ENCODE results near the gene ARMH4.
"Not testable (repeated sequence)": the region's sequence is repeated elsewhere in the genome, so short reads cannot be mapped to it uniquely, and the experiment has no call there.

The ARMH4 gene

DNA sequence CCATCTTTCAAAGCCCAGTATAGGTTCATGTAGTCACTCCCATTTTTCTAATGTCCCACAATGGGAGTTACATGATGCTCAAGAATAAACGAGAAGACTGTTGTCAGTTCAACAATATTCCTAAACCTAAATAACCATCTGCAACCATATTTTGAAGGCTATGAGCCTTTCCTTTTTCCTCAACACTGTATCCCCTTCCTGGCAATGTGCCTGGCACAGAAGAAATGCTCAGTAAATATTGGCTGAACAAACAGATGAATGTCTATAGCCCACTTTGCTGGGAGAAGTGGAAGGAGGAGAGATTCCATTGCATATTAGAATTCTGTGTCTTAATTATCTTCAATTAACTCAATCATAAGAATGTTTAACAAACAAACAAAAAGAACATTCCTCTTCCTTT, 6.1 kb downstream of the ARMH4 start:
- DNase-seq, result no peak

DNA sequence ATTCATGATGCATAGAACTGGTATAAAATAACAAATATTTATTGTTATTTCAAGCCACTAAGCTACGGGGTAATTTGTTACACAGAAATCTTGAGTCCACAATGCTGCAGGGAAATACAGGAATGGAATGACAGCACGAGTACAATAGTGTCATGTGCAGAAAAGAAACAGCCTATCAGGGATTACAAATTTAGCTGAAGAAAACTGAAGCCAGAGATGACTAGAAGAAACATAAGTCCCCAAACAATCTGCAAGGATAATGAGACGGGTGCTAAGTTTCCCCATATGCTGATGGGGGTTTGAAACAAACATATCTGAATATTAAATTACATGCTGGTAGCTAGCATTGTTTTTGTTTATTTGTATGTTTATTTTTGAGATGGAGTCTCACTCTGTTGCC, 8.9 kb downstream of the ARMH4 start:
- no peak for DNase-seq

DNA sequence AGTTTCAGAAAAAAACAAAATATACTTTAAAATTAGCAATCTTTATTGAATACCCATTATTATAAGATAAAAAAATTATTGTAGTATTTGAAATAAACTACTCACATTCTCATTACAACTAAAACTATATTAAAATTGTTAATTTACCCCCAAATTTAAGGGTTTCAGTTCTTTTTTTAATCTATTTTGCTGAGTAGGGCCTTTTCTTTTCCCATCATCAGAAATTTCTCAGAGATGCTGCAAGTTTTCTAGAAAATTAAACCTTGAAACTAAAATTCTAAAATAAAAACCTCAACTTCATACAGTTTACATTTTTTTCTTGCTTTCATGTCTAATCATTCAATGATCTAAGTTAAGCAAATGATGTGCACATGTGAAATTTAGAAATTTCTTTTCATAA, 10.1 kb downstream of the ARMH4 start:
- DNase-seq, result no peak

DNA sequence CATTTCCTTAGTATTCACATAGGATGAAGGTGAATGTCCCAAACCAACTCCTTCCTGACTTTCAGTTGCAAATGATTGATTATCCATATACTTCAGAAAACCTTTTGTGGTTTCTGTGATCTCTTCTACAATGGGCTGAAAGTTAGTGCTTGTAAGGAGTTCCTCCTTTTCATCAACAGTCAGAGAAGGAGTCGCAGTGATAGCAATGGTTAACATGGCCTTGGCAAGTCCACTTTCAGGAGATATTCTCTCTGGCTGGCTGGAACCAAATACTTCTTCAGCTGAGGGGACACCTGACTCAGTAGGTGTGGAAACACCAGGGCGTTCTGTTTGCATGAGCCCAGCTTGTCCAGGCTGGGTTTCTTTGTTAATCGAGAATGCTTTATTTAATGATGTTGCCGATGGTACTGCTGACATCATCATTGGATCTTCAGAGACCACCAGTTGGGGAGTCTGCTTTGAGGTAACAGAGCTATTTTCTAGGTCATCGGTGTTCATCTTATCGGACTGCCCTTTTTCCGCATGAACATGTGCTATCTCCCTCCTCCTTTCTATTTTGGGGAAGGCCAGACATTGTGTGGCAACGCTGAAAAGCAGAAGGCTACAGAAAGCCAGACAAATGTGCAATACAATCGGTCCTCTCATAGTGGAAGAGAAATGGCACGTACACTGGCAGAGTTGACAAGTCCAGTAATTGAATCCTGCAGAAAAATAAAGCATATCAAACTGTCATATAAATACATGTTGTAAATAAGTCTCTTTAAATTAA, 13.1 kb downstream of the ARMH4 start:
- no peak for DNase-seq

DNA sequence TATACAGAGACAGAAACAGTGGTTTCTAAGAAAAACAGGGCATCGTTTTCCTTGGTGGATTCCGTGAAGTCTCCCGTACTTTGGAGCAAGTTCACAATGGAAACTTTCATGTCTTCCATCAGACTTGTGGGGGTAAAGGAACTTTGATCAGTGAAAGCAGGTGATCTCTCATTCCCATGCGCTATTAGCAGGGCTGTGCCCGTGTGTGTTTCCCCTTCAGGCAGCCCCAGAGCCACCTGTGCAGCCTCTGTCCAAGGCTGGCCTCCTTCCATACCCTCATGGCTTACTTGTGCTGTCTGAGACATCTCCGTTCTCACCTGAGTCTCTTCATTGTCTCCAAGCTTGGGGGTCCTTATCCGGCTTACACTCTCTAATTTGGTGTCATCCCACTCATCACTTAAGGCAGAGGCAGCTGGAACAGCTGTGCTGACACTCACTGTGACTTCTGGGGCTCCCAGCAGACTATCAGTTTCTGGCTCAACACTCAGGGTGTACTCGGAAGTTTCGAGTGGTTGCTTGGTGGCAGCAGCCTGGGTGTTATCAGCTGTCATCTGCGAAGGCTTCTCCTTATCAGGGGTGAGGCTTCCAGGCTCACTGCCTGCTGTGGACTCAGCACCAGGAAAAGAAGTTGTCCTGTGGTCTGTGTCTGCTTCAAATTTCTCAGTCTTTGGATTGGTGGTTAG, 13.8 kb downstream of the ARMH4 start:
- DNase-seq, result no peak

DNA sequence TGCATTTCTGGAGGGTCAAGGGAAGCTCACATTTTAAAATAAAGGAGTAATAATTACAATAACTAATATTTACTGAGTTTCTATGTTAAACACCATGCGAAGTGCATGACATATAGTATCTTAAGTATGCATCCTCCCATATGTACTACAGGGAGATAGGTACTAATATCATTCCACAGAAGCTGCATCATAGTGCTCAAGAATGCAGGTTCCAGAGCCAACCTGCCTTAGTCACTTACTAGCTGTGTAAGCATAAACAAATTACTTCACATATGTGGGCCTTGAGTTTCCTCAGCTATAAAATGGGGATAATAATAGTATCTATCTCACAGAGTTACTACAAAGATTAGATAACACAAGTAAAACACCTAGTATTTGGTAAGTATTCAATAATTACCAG, 18.3 kb downstream of the ARMH4 start:
- no peak for DNase-seq

DNA sequence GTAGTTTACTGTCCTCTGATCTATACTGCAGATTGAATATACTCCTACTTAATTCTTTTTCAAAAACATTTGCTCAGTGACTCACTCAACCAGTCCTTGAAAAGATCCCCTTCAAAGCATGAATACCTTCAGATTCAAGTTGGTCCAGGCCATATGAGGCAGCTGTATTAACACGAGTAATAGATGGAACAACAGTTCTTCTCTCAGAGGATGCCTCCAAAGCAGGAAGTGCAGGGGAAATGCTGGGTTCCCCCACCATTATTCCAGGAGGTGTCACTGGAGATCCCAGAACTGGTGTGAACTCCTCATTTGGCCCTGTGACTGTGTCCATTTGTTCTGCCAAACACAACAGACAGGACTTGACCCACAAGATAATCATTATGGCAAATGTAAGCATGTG, 20.6 kb downstream of the ARMH4 start:
- DNase-seq, result no peak

DNA sequence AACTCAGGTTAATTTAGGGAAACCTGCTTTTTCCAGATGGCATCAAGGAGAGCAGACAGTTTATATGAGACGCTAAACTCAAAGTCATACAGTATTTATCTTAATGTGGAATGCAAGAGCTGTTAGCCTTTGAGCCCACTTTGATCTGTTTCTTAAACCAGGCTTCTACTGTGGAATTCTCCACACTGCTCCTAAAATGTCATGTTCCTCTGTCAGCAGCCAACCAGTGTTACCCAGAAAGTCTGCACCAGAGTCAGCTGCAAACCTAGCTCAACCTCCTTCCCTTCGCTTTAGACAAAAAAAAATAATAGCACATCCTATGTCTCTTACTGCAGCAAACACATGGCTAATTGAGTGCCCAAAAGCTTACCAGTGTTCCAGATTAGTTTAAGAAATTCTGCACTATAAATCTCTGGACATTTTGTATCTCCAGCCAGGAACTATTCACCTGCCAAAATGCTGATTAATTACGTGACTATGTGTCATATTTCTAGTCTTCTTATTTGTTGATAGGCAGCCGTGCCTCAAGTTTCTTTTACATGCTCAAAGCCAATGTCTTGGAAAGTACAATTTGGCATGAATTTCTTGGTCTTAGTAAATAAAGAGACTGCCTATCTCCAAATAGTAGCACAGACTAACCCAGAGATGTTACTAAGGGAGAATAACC, 21.8 kb downstream of the ARMH4 start:
- DNase-seq, result no peak

DNA sequence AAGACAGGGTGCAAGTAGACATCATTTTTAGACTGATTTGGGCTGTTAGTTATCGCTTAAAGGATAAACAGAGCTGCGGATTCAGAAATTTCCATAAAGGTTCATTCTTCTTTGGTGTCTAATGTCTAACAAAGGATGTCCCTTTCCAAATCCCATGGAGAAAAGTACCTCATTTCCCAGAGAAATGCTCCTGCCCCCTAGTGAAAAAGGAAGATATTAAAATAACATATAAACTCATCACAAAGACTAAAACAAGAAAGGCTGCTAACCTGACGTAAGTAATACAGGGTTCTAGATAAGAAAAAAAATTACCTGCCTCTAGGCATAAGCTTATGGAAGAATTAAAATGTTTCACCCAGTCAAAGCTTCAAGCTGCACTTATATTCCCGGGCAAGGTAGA, 22.8 kb downstream of the ARMH4 start:
- DNase-seq, result no peak

DNA sequence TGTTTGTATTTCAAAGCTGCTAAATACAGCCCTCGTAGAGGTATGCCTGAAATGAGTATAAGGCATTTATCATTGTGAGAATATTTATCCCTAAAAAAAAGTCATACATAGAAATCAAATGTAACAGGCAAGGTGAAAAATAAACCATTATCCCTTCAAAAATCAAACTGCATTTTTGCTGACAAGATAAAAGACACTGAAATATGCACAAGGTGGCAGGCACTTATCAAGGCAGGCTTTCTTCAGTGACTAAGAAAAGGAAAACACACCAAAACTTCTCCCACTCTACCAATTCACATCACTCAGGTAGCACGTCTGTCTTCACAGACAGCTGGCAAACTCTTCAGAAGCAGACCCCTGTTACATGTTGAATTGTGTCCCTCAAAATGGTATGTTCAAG, 23.6 kb downstream of the ARMH4 start:
- no peak for DNase-seq

DNA sequence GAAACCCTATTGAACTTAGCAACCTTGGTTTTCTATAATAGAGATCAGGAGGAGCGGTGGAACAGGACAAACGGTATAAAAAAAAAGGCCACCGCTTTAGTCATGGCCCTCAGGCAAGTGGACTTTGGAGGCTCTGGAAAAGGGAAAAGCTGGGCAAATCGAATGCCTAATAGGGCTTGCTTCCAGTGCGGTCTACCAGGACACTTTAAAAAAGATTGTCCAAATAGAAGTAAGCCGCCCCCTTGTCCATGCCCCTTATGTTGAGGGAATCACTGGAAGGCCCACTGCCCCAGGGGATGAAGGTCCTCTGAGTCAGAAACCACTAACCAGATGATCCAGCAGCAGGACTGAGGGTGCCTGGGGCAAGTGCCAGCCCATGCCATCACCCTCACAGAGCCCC, 29.5 kb downstream of the ARMH4 start:
- DNase-seq, result not testable (repeated sequence)

DNA sequence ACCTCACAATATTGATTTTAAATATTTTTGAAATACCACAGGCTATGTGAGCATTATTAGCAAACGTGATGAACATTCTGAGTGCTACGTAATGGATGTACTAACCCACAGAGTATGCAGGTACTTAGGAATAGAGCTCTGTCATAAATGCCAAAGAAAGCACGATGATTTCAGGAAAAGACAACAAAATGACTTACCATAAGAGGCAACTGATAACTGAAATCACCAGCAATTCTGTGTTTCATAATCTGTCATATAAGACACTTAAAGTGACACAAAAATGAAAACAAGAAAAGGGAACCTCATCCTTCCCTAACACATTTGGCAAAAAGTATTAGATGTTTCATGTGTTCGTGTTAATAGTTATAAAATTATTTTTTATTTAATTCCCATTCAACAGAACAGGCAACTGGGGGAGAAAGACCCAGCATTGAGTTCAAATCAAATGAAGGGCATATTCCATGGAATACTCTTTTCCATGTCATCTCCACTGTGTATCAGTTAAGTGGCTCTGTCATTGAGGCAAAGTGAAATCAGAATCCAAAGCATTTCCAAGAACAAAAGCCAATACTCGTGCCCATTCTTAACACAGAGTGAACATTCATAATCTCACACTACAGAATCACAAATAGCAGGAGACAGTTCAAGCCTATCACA, 30.4 kb downstream of the ARMH4 start:
- no peak for DNase-seq

DNA sequence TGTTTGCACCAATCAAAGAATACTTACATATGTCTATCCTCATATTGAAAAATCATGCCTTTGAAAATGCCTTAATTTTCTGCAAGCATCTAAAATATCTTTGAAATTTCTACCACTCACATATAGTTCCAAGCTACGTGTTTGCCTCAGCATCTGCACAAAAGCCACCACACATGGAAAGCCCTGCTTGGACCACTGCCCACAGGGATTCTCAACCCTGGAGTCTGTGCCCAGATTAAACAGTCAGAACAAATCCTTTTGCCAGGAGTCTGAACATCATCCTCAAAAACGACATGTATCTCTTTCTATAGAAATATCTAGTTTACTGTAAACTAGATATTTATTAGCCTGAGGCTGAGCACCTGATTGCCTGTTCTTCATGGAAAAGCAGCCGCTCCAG, 32.6 kb downstream of the ARMH4 start:
- no peak for DNase-seq

DNA sequence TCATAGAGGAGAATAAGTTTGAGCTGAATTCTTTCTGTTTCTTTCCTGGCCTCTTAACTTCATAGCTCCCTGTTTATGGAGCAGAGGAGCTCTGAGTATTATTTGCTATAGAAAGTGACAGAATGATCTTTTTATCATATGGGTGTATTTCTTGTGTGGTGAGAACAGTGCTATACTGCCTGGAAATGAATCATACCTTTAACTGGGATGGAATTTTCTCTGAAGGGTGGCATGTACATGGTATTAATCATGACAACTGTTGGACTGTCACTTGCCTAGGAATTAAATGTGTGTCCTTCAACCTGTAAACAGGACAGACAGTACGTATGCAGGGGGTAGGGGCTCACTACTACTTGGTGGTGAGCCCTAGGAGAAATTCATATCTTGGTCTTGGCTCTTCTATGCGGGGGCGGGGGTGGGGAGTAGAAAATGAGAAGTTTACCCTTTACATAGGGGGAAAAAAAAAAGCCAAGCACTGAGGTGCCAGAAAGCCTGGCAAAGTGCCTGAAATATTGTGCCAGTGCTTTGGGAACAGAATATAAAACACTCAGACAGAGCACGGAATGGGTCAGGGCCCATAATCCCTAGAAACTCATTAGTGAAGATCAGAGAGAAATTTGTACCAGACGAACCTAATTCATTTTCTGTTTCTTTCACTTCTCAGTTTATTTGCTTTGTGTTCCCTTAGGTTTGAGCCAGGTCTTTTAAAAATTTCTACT, 33.8 kb downstream of the ARMH4 start:
- DNase-seq, result no peak

DNA sequence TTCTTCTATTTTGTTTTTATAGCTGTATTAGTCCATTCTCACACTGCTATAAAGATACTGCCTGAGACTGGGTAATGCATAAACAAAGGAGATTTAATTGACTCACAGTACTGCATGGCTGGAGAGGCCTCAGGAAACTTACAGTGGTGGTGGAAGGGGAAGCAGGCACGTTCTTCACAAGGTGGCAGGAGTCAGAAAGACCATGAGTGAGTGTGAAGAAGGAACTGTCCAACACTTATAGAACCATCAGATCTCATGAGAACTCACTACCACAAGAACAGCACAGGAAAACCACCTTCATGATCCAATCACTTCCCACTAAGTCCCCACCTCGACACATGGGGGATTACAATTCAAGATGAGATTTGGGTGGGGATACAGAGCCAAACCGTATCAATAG, 42.3 kb downstream of the ARMH4 start:
- DNase-seq, result no peak

DNA sequence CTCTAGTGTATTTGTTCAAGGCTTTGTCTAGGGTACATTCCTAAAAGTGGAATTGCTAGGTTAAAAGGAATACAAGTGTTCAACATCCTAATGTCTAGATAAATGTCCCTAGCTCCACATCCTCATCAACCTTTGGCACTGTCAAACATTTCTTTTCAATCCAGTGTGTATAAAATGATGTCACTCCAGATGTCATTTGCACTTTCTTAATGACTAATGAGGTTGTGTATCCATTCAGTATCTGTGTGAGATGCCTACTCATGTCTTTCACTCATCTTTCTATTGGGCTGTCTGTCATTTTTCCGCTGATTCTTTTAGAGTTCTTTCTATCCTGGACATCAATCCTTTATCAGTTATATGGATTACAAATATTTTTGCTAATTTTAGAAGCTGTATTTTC, 43.3 kb downstream of the ARMH4 start:
- DNase-seq, result no peak

DNA sequence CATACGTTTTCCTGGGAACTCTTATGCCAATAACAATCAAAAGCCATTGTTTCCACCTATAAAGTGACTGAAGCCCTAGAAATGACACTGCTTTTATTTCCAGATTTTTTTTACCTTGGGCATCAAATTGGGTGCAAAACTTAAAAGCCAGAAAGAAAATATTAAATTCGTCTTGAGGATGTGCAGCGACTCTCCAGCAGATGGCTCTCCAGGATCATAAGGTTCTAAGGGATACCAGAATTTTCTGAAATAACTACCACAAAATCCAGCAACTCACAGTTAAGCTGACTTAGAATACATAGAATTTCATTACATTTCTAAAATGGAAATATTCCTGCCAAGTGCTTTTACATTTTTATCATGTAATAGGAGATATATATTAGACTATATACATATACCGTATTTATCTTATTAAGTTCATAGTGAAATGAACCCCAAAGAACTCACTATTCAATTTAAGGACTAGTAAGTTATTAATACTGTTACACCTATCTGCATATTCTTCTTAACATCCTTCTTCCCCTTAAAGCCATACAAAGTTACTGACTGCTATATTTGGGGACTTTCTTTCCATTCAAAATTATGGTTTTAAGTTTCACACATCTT, 44.0 kb downstream of the ARMH4 start:
- peak; percentile 74 for DNase-seq

DNA sequence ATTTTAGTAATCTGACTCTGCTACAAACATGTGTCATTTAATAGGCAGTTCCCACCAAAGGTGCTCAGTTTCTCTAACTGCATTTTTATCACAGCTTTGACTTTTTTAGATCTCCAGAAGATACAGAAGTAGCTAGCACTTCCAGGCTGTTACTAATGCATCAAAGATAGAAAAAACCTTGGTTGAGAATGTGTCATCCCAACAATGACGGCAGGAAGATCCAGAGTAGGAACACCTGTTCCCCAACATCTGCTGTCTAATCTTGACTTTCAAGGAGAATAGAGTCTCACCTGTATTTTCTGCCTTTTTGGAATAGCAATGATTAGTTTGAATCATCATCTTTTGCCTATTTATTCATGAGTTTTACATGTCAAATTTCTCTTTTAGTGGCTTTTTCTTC, 45.0 kb downstream of the ARMH4 start:
- no peak for DNase-seq

DNA sequence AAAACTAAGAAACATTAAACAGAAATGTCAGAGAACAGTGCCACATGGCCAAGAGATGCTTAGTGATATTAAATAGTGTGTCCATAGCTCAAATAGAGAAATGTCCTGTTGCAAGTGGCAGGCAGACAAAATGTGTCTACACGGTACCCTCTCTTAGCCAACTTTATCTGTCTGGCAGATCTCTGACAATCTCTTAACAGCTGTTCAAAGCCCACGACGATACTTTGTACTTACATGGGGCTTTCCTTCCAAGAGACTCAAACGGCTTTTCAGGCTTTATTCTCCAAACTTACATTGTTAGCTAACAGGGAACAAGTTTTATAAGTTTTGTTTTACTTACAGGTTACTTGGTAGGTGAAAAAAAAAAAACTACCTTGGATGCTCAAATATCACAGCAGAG, 45.6 kb downstream of the ARMH4 start:
- DNase-seq, result no peak

DNA sequence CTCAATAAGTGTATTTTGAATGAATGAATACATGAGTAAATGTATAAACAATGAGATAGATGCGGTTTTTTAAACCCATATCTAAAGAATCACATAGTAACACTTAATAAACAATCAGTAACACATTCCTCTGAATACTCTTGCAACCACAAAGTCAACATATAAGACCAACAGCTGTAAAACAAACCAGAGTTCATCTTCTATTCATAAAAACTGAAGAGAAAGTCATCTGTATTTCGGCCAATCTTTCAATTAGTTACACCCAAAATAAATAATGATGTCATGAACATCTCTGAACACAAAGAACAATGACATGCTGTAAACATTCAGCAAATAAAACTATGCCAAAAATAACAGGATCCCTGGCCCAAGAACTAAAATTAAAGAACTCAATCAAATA, 47.2 kb downstream of the ARMH4 start:
- no peak for DNase-seq

DNA sequence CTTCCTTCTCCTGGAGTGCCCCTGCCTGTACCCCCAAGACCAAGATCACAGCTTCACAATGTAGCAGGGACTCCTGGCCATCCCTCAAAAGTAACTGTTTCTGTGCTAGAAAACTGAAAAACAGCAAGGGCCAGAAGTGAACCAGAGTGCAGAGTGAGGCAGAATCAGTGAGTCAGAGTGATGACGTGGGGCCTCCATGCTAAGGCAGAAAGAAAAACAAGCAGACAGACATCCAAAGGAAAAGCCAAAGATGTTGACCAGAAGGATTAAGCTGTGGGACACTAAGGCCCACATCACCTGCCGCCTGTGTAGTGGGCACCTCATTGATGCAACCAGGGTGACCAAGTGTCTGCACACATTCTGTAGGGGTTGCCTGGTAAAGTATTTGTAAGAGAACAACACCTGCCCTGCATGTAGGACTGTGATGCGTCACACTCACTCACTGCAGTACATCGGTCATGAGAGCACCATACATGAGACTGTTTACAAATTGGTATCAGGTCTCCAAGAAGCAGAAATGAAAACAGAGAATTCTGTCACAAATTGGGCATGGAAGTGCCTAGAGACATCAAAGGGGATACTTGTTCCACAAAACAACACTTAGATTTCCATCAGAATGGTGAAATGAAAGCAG, 51.2 kb downstream of the ARMH4 start:
- DNase-seq, result no peak

DNA sequence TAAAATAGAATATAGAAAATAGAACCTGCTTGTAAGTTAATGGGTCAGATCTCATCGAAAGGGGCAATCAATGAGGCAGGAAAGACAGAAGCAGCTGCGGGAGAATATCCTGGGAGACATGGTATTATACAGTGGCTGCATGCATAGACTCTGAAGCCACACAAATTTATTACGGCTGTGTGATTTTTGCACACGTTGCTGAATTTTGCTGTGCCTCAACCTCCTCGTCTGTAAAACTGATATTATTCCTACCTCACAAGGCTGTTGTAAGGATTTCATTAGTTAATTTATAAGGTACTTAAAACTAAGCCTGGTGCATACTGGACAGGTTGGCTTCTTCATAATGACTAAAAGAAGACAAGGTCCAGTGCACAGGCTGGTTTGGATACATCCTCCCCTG, 52.3 kb downstream of the ARMH4 start:
- DNase-seq, result no peak

Measured in NCI-H1694 treated with DMSO at 0.1 percent for 48 hours (cell line).